ENCODE results near the gene POFUT2.

POFUT2 gene

DNA sequence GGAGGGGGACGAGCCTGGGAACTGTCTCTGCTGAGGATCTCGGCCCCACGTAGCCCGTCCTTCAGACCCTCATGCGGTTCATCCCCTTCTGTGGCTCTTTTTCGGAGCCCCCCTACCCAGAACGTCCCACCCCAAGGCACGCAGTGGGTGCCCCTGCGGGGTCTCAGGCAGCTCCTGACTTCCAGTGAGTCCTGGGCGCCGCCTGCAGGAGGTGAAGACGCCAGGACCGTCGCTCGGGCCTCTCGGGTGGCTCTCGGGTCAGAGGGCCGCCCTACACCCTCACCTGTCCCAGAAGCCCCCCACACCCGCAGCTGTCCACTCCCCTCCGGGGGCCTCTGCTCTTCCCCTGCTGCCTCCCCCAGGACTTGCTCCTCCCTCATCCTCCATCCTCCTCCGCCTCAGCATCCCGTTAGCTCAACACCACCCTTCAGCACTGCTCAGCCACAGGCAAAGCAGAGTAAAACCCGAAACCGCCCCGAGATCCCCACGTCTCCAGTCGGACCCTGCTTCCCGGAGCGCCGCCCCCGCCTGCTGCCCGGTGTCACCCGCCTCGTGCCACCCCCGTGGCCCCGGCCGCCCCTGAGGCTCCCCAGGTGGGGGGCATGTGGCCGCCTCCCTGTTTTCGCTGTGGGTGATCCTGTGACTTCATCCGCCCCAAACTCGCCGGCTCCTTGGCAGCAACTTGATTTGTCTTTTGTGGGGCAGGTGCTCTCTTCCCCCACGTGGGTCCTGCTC lies 13.3 kb upstream of the POFUT2 start:
- no peak for TF ChIP-seq YY1 (IDR thresholded peaks at IDR 0.05; ENCODE audit: low read depth)
- TF ChIP-seq RAD21 (IDR thresholded peaks at IDR 0.05; ENCODE audit: low read depth), result no peak
- no peak for TF ChIP-seq EGR1 (IDR thresholded peaks at IDR 0.05)
- TF ChIP-seq, protein P1, sequence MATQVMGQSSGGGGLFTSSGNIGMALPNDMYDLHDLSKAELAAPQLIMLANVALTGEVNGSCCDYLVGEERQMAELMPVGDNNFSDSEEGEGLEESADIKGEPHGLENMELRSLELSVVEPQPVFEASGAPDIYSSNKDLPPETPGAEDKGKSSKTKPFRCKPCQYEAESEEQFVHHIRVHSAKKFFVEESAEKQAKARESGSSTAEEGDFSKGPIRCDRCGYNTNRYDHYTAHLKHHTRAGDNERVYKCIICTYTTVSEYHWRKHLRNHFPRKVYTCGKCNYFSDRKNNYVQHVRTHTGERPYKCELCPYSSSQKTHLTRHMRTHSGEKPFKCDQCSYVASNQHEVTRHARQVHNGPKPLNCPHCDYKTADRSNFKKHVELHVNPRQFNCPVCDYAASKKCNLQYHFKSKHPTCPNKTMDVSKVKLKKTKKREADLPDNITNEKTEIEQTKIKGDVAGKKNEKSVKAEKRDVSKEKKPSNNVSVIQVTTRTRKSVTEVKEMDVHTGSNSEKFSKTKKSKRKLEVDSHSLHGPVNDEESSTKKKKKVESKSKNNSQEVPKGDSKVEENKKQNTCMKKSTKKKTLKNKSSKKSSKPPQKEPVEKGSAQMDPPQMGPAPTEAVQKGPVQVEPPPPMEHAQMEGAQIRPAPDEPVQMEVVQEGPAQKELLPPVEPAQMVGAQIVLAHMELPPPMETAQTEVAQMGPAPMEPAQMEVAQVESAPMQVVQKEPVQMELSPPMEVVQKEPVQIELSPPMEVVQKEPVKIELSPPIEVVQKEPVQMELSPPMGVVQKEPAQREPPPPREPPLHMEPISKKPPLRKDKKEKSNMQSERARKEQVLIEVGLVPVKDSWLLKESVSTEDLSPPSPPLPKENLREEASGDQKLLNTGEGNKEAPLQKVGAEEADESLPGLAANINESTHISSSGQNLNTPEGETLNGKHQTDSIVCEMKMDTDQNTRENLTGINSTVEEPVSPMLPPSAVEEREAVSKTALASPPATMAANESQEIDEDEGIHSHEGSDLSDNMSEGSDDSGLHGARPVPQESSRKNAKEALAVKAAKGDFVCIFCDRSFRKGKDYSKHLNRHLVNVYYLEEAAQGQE (IDR thresholded peaks at IDR 0.05; ENCODE audit: low read depth), result no peak
- TF ChIP-seq NFIC (IDR thresholded peaks at IDR 0.05), result no peak
- TF ChIP-seq TCF12 (IDR thresholded peaks at IDR 0.05; ENCODE audit: low read depth), result no peak
- TF ChIP-seq CREB1 (IDR thresholded peaks at IDR 0.05; ENCODE audit: low read depth), result no peak
- no peak for TF ChIP-seq TAF1 (IDR thresholded peaks at IDR 0.05; ENCODE audit: low read depth)
- no peak for TF ChIP-seq TEAD4 (IDR thresholded peaks at IDR 0.05)

DNA sequence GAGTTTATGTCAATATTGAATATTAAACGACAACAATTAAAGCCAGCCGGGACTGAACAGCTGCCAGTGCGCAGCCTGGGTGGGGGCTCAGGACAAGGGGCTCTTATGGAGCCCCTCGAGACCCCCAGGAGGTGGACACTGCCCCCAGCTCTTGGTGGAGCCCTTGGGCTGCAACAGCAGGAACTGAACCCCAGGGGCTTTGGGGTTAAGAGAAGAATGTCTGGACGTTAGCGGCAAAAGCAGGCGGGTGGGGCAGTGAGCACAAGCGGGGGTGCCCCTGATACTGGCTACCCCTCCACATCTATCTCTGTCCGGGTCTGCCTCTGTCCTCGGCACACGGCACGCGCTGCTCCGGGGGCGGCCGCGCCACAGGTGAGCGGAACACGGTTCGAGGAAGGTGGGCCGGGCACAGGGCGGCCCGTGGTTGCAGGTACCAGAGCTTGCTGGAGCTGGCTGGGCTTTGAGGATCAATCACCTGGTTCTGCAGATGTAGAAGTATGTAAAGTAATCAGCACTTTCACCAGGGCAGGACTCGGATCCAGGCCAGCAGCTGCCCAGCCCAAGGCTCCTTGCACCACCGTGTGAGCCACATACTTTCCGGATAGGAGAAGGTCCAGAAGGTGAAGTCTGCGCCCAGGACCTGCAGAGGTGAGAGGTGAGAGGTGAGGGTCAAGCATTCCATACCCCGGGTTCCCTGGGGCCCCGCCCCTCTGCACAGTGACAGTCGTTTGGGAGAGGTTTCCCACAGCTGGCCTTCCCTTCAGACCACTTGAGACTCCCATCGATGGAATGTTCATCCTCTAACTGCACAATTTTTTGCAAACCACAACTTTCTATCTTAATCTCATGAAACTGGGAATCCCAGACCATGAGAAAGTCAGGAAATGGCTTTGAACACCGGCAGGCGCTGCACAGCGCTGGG lies 12.4 kb upstream of the POFUT2 start:
- no peak for TF ChIP-seq ZBTB7A (IDR thresholded peaks at IDR 0.05; ENCODE audit: low read depth)
- no peak for TF ChIP-seq TAF1 (IDR thresholded peaks at IDR 0.05; ENCODE audit: low read depth)
- TF ChIP-seq, protein P1 (IDR thresholded peaks at IDR 0.05; ENCODE audit: low read depth), result no peak
- TF ChIP-seq CREB1 (IDR thresholded peaks at IDR 0.05; ENCODE audit: low read depth), result no peak
- TF ChIP-seq EP300 (IDR thresholded peaks at IDR 0.05; ENCODE audit: borderline replicate concordance), result no peak
- TF ChIP-seq, protein P2, sequence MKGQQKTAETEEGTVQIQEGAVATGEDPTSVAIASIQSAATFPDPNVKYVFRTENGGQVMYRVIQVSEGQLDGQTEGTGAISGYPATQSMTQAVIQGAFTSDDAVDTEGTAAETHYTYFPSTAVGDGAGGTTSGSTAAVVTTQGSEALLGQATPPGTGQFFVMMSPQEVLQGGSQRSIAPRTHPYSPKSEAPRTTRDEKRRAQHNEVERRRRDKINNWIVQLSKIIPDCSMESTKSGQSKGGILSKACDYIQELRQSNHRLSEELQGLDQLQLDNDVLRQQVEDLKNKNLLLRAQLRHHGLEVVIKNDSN (IDR thresholded peaks at IDR 0.05), result no peak
- no peak for TF ChIP-seq TCF12 (IDR thresholded peaks at IDR 0.05; ENCODE audit: low read depth)
- no peak for TF ChIP-seq NFIC (IDR thresholded peaks at IDR 0.05)
- TF ChIP-seq EGR1 (IDR thresholded peaks at IDR 0.05), result no peak
- no peak for TF ChIP-seq FOXM1 (IDR thresholded peaks at IDR 0.05; ENCODE audit: borderline replicate concordance, low read depth)
- TF ChIP-seq CEBPB (IDR thresholded peaks at IDR 0.05), result no peak
- TF ChIP-seq, protein P3, sequence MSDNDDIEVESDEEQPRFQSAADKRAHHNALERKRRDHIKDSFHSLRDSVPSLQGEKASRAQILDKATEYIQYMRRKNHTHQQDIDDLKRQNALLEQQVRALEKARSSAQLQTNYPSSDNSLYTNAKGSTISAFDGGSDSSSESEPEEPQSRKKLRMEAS (IDR thresholded peaks at IDR 0.05), result no peak
- no peak for TF ChIP-seq RAD21 (IDR thresholded peaks at IDR 0.05; ENCODE audit: low read depth)

DNA sequence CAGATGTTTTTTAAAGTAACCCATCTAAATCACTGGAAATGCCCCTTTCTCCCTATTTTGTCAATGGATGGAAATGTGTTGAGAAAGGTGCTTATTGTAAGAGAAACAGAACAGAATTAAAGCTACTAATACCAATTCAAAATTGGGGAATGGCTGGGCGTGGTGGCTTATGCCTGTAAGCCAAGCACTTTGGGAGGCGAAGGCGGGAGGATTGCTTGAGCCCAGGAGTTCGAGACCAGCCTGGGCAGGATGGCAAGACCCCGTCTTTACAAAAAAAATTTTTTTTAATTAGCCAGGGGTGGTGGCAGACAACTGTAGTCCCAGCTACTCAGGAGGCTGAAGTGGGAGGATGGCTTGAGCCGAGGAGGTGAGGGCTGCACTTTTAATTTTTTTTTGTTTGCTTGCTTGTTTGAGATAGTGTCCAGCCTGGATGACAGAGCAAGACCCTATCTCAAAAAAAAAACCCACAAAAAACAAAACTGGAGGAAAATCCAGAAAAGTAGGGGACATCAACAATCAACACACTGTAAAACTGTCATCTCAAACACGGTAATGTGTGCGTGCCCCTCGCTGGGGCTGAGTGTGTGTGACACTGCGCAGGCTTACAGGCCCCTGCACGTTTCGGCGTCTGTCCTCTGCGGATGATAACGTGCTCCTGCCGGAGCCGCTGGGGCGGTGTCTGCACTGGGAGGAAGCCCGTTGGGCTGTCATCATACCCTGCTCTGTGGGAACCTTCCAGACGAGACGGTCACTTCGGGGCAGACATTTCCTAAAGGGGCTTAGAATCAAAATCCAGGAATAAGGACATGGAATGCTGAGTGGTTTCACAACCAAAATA lies 11.6 kb upstream of the POFUT2 start:
- TF ChIP-seq ZBTB7A (IDR thresholded peaks at IDR 0.05; ENCODE audit: low read depth) (no peak), EGR1 (IDR thresholded peaks at IDR 0.05) (no peak), TCF12 (IDR thresholded peaks at IDR 0.05; ENCODE audit: low read depth) (no peak), CEBPB (IDR thresholded peaks at IDR 0.05) (no peak), TEAD4 (IDR thresholded peaks at IDR 0.05) (no peak), YY1 (IDR thresholded peaks at IDR 0.05; ENCODE audit: low read depth) (no peak), NFIC (IDR thresholded peaks at IDR 0.05) (no peak), RAD21 (IDR thresholded peaks at IDR 0.05; ENCODE audit: low read depth) (no peak), FOXM1 (IDR thresholded peaks at IDR 0.05; ENCODE audit: borderline replicate concordance, low read depth) (no peak), TAF1 (IDR thresholded peaks at IDR 0.05; ENCODE audit: low read depth) (no peak)
- TF ChIP-seq, protein P3 (IDR thresholded peaks at IDR 0.05), result no peak

DNA sequence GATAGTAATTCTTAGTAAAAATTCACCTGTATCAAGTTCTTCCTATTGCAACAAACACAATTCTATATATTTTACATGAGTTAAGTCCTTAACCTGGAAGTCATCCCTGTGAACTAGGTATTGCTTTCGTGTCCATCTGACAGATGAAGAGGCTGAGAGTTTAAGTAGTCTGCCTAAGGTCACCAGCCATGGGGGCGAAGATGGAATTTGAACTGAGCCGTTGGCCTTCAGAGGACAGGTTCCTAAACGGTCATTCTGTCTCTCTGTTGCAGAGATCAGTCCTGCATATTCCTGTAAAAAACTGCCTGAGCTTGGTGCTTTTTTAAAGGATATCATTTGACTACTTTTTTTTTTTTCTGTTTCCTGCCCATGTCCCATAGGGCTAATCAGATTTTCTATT lies 10.2 kb upstream of the POFUT2 start:
- TF ChIP-seq EGR1 (IDR thresholded peaks at IDR 0.05) (no peak), ZBTB7A (IDR thresholded peaks at IDR 0.05; ENCODE audit: low read depth) (no peak), CREB1 (IDR thresholded peaks at IDR 0.05; ENCODE audit: low read depth) (no peak), NFIC (IDR thresholded peaks at IDR 0.05) (no peak), TEAD4 (IDR thresholded peaks at IDR 0.05) (no peak), RAD21 (IDR thresholded peaks at IDR 0.05; ENCODE audit: low read depth) (no peak), TAF1 (IDR thresholded peaks at IDR 0.05; ENCODE audit: low read depth) (no peak), TCF12 (IDR thresholded peaks at IDR 0.05; ENCODE audit: low read depth) (no peak), CEBPB (IDR thresholded peaks at IDR 0.05) (no peak), EP300 (IDR thresholded peaks at IDR 0.05; ENCODE audit: borderline replicate concordance) (no peak), FOXM1 (IDR thresholded peaks at IDR 0.05; ENCODE audit: borderline replicate concordance, low read depth) (no peak), YY1 (IDR thresholded peaks at IDR 0.05; ENCODE audit: low read depth) (no peak)
- TF ChIP-seq, protein P1 (IDR thresholded peaks at IDR 0.05; ENCODE audit: low read depth), result no peak
- TF ChIP-seq, protein P2 (IDR thresholded peaks at IDR 0.05), result no peak
- TF ChIP-seq, protein P3 (IDR thresholded peaks at IDR 0.05), result no peak

Measured in Ishikawa (cell line).